MM.1S (cell line): ENCODE data around the gene WDPCP.
"Not testable (repeated sequence)": the region's sequence is repeated elsewhere in the genome, so short reads cannot be mapped to it uniquely, and the experiment has no call there.

Experiments used
- DNase-seq: peaks from one replicate; pipeline ENCODE4 v3.0.0-alpha.2; 2015
- H2AFZ ChIP-seq: fragments of 300-600 bp; sonication (generic); 2 replicates; pipeline ENCODE4 v1.6.0; 2016; ENCODE audit warnings: antibody characterized with exemption, low read length
- H3F3A ChIP-seq: fragments of 300-600 bp; sonication (generic); 2 replicates; pipeline ENCODE4 v1.6.1; 2016; ENCODE audit warnings: mild to moderate bottlenecking, antibody characterized with exemption, low read length, moderate library complexity, mixed read lengths; ENCODE audit not compliant: insufficient read depth
- H3K27ac ChIP-seq: fragments of 300-600 bp; sonication (generic); 2 replicates; pipeline ENCODE4 v1.5.1; 2016; ENCODE audit warnings: mild to moderate bottlenecking, low read length
- H3K27me3 ChIP-seq: fragments of 300-600 bp; sonication (generic); replicated peaks from 2 replicates; pipeline ENCODE4 v1.6.0; 2016; ENCODE audit warnings: low read length; ENCODE audit not compliant: insufficient read depth
- H3K36me3 ChIP-seq: fragments of 300-600 bp; sonication (generic); replicated peaks from 2 replicates; pipeline ENCODE4 v1.6.1; 2016; ENCODE audit warnings: mild to moderate bottlenecking, low read length, mixed read lengths; ENCODE audit not compliant: insufficient read depth
- H3K4me1 ChIP-seq: fragments of 300-600 bp; sonication (generic); 2 replicates; pipeline ENCODE4 v1.6.1; 2016; ENCODE audit warnings: low read length, mixed read lengths
- H3K4me2 ChIP-seq: fragments of 300-600 bp; sonication (generic); 2 replicates; pipeline ENCODE4 v1.6.0; 2016; ENCODE audit warnings: low read depth, low read length
- H3K4me3 ChIP-seq: fragments of 300-600 bp; sonication (generic); 2 replicates; pipeline ENCODE4 v1.5.1; 2016; ENCODE audit warnings: low read length, mixed read lengths
- H3K79me2 ChIP-seq: fragments of 300-600 bp; sonication (generic); 2 replicates; pipeline ENCODE4 v1.6.1; 2016; ENCODE audit warnings: mixed run types, low read length, mixed read lengths
- H3K9ac ChIP-seq: fragments of 300-600 bp; sonication (generic); 2 replicates; pipeline ENCODE4 v1.6.1; 2016; ENCODE audit warnings: low read length, mixed read lengths
- H3K9me2 ChIP-seq: fragments of 300-600 bp; sonication (generic); replicated peaks from 2 replicates; pipeline ENCODE4 v1.6.1; 2016; ENCODE audit warnings: mild to moderate bottlenecking, low read length, mixed read lengths; ENCODE audit not compliant: insufficient read depth
- H3K9me3 ChIP-seq: fragments of 300-600 bp; sonication (generic); replicated peaks from 2 replicates; pipeline ENCODE4 v1.6.1; 2016; ENCODE audit warnings: mild to moderate bottlenecking, low read length, mixed read lengths; ENCODE audit not compliant: insufficient read depth
- H4K20me1 ChIP-seq: fragments of 300-600 bp; sonication (generic); 2 replicates; pipeline ENCODE4 v1.6.1; 2016; ENCODE audit warnings: mild to moderate bottlenecking, low read length, moderate library complexity, mixed read lengths; ENCODE audit not compliant: insufficient read depth
- EZH2 ChIP-seq: fragments of 300-600 bp; sonication (generic); optimal IDR thresholded peaks from 2 replicates; pipeline ENCODE3; 2017; ENCODE audit warnings: low read depth, mild to moderate bottlenecking, antibody characterized with exemption, low read length, mixed read lengths
- EZH2phosphoT487 ChIP-seq: fragments of 300-600 bp; sonication (generic); IDR thresholded peaks from 2 replicates; pipeline ENCODE4 v1.6.1; 2018; ENCODE audit warnings: antibody characterized with exemption, low read length
- TF ChIP-seq, protein P1 (sequence below): fragments of 300-600 bp; sonication (generic); IDR thresholded peaks from 2 replicates; pipeline ENCODE4 v1.5.1; 2016; ENCODE audit warnings: antibody characterized with exemption, low read length, mixed read lengths

Gene WDPCP

DNA sequence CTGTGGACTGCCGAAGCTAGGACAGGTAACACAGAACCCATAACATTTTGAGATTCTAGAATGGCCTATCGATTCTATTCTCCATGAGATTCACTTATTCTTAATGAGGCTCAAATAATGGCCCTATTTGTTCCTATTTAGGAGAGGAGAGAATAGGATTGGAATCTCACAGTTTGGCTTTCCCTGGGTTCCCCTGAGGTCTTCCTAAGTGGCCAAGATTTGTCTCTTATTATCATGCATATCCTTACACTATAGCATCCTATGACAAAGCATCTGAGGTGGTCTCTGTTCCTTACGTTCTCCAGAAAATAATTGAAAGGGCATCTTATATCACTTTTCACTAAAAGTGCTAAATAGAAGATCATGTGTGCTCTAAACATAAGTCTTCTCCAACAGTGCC, 9.5 kb downstream of the WDPCP start:
- no peak overlapping the region for H3K4me3 ChIP-seq
- H3K9ac ChIP-seq: no peak overlapping the region
- H3K36me3 ChIP-seq: no peaks in the 10 kb centered on the region
- H2AFZ ChIP-seq: no peak overlapping the region
- no peaks in the 10 kb centered on the region for H3F3A ChIP-seq
- H3K27me3 ChIP-seq: no peaks in the 10 kb centered on the region
- no peaks in the 10 kb centered on the region for H3K9me2 ChIP-seq
- peaks cover 33% of the 10 kb centered on the region for H3K79me2 ChIP-seq
- H3K9me3 ChIP-seq: no peaks in the 10 kb centered on the region
- H3K4me2 ChIP-seq: no peak overlapping the region
- TF ChIP-seq EZH2 (no peak), EZH2phosphoT487 (no peak)
- TF ChIP-seq, protein P1, sequence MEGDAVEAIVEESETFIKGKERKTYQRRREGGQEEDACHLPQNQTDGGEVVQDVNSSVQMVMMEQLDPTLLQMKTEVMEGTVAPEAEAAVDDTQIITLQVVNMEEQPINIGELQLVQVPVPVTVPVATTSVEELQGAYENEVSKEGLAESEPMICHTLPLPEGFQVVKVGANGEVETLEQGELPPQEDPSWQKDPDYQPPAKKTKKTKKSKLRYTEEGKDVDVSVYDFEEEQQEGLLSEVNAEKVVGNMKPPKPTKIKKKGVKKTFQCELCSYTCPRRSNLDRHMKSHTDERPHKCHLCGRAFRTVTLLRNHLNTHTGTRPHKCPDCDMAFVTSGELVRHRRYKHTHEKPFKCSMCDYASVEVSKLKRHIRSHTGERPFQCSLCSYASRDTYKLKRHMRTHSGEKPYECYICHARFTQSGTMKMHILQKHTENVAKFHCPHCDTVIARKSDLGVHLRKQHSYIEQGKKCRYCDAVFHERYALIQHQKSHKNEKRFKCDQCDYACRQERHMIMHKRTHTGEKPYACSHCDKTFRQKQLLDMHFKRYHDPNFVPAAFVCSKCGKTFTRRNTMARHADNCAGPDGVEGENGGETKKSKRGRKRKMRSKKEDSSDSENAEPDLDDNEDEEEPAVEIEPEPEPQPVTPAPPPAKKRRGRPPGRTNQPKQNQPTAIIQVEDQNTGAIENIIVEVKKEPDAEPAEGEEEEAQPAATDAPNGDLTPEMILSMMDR: no peak
- no peak for DNase-seq
- no peaks in the 10 kb centered on the region for H3K4me1 ChIP-seq
- H4K20me1 ChIP-seq: no peaks in the 10 kb centered on the region
- H3K27ac ChIP-seq: no peak overlapping the region

DNA sequence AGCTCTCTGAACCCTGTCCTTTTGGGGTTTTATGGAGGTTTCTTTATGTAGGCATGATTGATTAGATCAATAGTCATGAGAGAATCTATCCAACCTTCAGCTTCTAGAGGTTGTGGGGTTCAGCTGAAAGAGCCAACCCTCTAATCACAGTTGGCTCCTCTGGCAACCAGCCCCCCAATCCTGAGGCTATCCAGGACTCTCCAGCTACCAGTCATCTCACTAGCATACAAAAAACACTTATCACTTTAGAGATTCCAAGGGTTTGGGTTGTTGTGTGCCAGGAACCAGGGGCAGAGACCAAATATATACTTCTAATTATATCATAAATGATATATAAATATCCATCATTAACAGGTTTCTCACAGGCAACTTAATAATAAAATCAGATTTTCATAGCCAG, 11.7 kb downstream of the WDPCP start:
- Histone ChIP-seq H3K36me3 (no peaks in the 10 kb centered on the region), H3K27me3 (no peaks in the 10 kb centered on the region), H4K20me1 (no peaks in the 10 kb centered on the region), H3K4me1 (peaks cover under 1% of the 10 kb centered on the region), H3K9me2 (no peaks in the 10 kb centered on the region), H3K9me3 (no peaks in the 10 kb centered on the region), H3F3A (no peaks in the 10 kb centered on the region), H3K4me2 (no peak overlapping the region), H3K4me3 (no peak overlapping the region), H3K79me2 (peaks cover 21% of the 10 kb centered on the region), H3K9ac (no peak overlapping the region), H2AFZ (no peak overlapping the region), H3K27ac (no peak overlapping the region)
- TF ChIP-seq EZH2phosphoT487 (no peak), EZH2 (no peak)
- TF ChIP-seq, protein P1: no peak
- DNase-seq: no peak

DNA sequence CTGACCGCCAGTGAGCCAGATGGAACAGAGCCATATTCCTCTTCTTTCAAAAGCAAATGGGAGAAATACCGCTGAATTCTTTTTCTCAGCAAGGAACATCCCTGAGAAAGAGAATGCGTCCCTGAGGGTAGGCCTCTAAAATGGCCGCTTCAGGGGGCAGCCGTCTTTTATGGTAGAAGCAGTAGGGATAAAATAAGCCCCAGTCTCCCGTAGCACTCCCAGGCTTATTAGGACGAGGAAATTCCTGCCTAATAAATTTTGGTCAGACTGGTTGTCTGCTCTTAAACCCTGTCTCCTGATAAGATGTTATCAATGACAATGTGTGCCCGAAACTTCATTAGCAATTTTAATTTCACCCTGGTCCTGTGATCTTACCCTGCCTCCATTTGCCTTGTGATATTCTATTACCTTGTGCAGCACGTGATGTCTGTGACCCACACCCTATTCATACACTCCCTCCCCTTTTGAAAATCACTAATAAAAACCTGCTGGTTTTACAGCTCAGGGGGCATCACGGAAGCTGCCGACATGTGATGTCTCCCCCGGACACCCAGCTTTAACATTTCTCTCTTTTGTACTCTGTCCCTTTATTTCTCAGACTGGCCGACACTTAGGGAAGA, 14.4 kb downstream of the WDPCP start:
- not testable (repeated sequence) for H3K9me3 ChIP-seq, H3K27me3 ChIP-seq, H3K27ac ChIP-seq, H2AFZ ChIP-seq, H3K4me3 ChIP-seq, H3K4me2 ChIP-seq, H3K9me2 ChIP-seq, H3K36me3 ChIP-seq, H3K9ac ChIP-seq, DNase-seq, H4K20me1 ChIP-seq
- Histone ChIP-seq H3K79me2 (peaks cover 14% of the 10 kb centered on the region), H3K4me1 (peaks cover 26% of the 10 kb centered on the region), H3F3A (peaks cover 15% of the 10 kb centered on the region; the same call in 1 of the 2 replicates)

DNA sequence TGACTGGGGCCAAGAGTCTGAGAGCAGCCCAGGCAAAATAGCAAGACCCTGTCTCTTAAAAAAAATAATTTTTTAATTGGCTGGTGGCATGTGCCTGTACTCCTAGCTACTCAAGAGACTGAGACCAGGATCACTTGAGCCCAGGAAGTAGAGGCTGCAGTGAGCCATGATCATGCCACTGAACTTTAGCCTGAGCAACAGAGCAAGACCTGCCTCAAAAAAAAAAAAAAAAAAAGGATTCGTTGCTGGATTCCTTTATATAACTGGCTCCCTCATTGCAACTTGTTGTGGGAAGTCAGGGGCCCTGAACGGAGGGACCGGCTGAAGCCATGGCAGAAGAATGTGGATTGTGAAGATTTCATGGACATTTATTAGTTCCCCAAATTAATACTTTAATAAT, 15.3 kb downstream of the WDPCP start:
- H3K27ac ChIP-seq, H3K79me2 ChIP-seq, DNase-seq, H3K9ac ChIP-seq, H3K9me2 ChIP-seq, H2AFZ ChIP-seq, H4K20me1 ChIP-seq, H3K4me3 ChIP-seq, H3K4me2 ChIP-seq, H3K27me3 ChIP-seq, H3K36me3 ChIP-seq, H3K9me3 ChIP-seq: not testable (repeated sequence)
- Histone ChIP-seq H3K4me1 (peaks cover 28% of the 10 kb centered on the region), H3F3A (peaks cover 15% of the 10 kb centered on the region; the same call in 1 of the 2 replicates)
